Body of pancreas (tissue), 4 donors: Measurements from ENCODE around the gene ZFHX2. TPM values are rescaled to one million over a fixed set of nuclear protein-coding genes. Genes with fewer than 3 reads are reported as not detected.

Experiments
- ATAC-seq: fragments of 150-250 bp; one replicate; pipeline ENCODE4 v1.9.1; 2016
- DNase-seq, 4 donors: peaks; one replicate each; pipeline ENCODE4 v3.0.0-alpha.2; 2019
- H3K27ac ChIP-seq, 4 donors: fragments of 200-600 bp; sonication (generic); 1 replicate in 3 of 4; 2 replicates in 1 of 4; pipeline versions ENCODE4 v1.5.1 to v1.6.1; 2016 to 2019; ENCODE audit warnings: mild to moderate bottlenecking in 1 of 4, mixed read lengths in 1 of 4, moderate library complexity in 1 of 4
- H3K27me3 ChIP-seq, 2 donors: fragments of 200-600 bp; sonication (generic); one replicate each; pipeline ENCODE4 v1.6.0; 2016; ENCODE audit warnings: mild to moderate bottlenecking in 1 of 2
- H3K36me3 ChIP-seq, 2 donors: fragments of 200-600 bp; sonication (generic); replicated peaks in 1 of 2; 2 replicates each; pipeline ENCODE4 v1.5.1; 2016; ENCODE audit warnings: low read depth in 2 of 2; ENCODE audit not compliant: insufficient read depth in 1 of 2
- H3K4me1 ChIP-seq: fragments of 200-600 bp; sonication (generic); one replicate; pipeline ENCODE4 v1.6.0; 2016
- H3K4me3 ChIP-seq, 2 donors: fragments of 200-600 bp; sonication (generic); 1 replicate in 1 of 2; 2 replicates in 1 of 2; pipeline ENCODE4 v1.5.1; 2016 to 2019
- H3K9me3 ChIP-seq, 3 donors: fragments of 200-600 bp; sonication (generic); 1 replicate in 2 of 3; 2 replicates in 1 of 3; pipeline ENCODE4 v1.5.1; 2016
- POLR2A ChIP-seq, 3 donors: fragments of 450-650 bp; IDR thresholded peaks; one replicate each; pipeline ENCODE4 v1.6.1; 2016; ENCODE audit warnings: antibody characterized with exemption in 3 of 3, mild to moderate bottlenecking in 2 of 3
- WGBS, 2 donors: methylation state at CpG; one replicate each; pipeline ENCODE4 v1.1.5; 2017; 5-methylcytosine and 5-hydroxymethylcytosine counted together
- intact Hi-C: fragments of 100-400 bp; cut with DNase I; formaldehyde crosslinking; loops from one replicate; pipeline ENCODE4 v1.15.1; 2023
- total RNA-seq, 2 donors: library from RNA; depleted of rRNA; stranded (reverse); fragments of >200 nt; gene quantifications; one replicate each; pipeline ENCODE4 v1.1.0, GENCODE V29; 2016
- TF ChIP-seq, protein P1 (sequence below), 7 experiments: fragments of 450-650 bp in 4 of 7; fragments of 200-600 bp in 3 of 7; sonication (generic) in 3 of 7; IDR thresholded peaks; one replicate each; pipeline ENCODE4 v1.5.1; 2016 to 2019; ENCODE audit warnings: antibody characterized with exemption in 7 of 7

Gene ZFHX2
- total RNA-seq, 2 donors from 2014 or later = 0.33 to 1.6 TPM

GRCh38 chr14:23481362-23481970 lies 70.1 kb downstream of the ZFHX2 start:
- intact Hi-C loops = loop anchor here (5.0 kb wide), 1 partner anchor 81 kb away; no protein-coding TSS in a partner anchor
- H3K4me3 ChIP-seq = no peak overlapping the region
- WGBS, 2 donors = 71 to 87% methylated on average over 3 of the region's 3 CpGs

GRCh38 chr14:23478109-23478759 lies 73.3 kb downstream of the ZFHX2 start:
- peak; percentile 58 to 74 (median 72) for DNase-seq
- H3K4me1 ChIP-seq = no peaks in the 10 kb centered on the region
- no peak overlapping the region for H3K27ac ChIP-seq
- H3K27me3 ChIP-seq = no peaks in the 10 kb centered on the region
- H3K9me3 ChIP-seq = no peaks in the 10 kb centered on the region
- 16 to 23% methylated on average over 5 of the region's 5 CpGs for WGBS, 2 donors
- peak; percentile 77 for ATAC-seq
- peaks cover 10 to 36% of the 10 kb centered on the region in 2 donors for H3K36me3 ChIP-seq
- TF ChIP-seq POLR2A (IDR thresholded peaks at IDR 0.05) = no peak
- TF ChIP-seq, protein P1, sequence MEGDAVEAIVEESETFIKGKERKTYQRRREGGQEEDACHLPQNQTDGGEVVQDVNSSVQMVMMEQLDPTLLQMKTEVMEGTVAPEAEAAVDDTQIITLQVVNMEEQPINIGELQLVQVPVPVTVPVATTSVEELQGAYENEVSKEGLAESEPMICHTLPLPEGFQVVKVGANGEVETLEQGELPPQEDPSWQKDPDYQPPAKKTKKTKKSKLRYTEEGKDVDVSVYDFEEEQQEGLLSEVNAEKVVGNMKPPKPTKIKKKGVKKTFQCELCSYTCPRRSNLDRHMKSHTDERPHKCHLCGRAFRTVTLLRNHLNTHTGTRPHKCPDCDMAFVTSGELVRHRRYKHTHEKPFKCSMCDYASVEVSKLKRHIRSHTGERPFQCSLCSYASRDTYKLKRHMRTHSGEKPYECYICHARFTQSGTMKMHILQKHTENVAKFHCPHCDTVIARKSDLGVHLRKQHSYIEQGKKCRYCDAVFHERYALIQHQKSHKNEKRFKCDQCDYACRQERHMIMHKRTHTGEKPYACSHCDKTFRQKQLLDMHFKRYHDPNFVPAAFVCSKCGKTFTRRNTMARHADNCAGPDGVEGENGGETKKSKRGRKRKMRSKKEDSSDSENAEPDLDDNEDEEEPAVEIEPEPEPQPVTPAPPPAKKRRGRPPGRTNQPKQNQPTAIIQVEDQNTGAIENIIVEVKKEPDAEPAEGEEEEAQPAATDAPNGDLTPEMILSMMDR (IDR thresholded peaks at IDR 0.05) = peak; percentile 40 to 80 (median 67)
- H3K4me3 ChIP-seq = no peak overlapping the region
- intact Hi-C loops = no loop called here

More at GRCh38 chr14:23481362-23481970, 70.1 kb downstream of the ZFHX2 start:
- no peak for TF ChIP-seq POLR2A (IDR thresholded peaks at IDR 0.05)
- TF ChIP-seq, protein P1 (IDR thresholded peaks at IDR 0.05) = no peak
- Histone ChIP-seq H3K4me1 (no peaks in the 10 kb centered on the region), H3K27ac (no peak overlapping the region), H3K36me3 (peaks cover 1 to 13% of the 10 kb centered on the region in 2 donors), H3K27me3 (no peaks in the 10 kb centered on the region), H3K9me3 (no peaks in the 10 kb centered on the region)
- DNase-seq = no peak
- ATAC-seq = no peak

GRCh38 chr14:23470947-23471346 lies 80.6 kb downstream of the ZFHX2 start:
- Histone ChIP-seq H3K4me3 (no peak overlapping the region), H3K27me3 (no peaks in the 10 kb centered on the region), H3K27ac (no peak overlapping the region), H3K9me3 (no peaks in the 10 kb centered on the region), H3K36me3 (peaks cover 3 to 22% of the 10 kb centered on the region in 2 donors), H3K4me1 (peaks cover 7% of the 10 kb centered on the region)
- TF ChIP-seq, protein P1 (IDR thresholded peaks at IDR 0.05) = no peak
- TF ChIP-seq POLR2A (IDR thresholded peaks at IDR 0.05) = no peak
- DNase-seq (no peak), ATAC-seq (no peak)
- intact Hi-C loops = loop anchor here (5.0 kb wide), 1 partner anchor 86 kb away; the partner anchor contains the start of gene THTPA
- whole genome bisulfite sequencing, 2 donors = 68 to 81% methylated on average over 1 of the region's 1 CpG

Other genes starting within 250 kb of the ZFHX2 start
- 1 to 10 TPM; 5.4 to 9.6 TPM for gene PPP1R3E, start 248.9 kb downstream of the ZFHX2 start, total RNA-seq
- 10 to 100 TPM; 25.4 to 73.2 TPM for gene BCL2L2, start 244.9 kb downstream of the ZFHX2 start, total RNA-seq
- 10 to 100 TPM; 28.8 to 46.8 TPM for gene PABPN1, start 230.3 kb downstream of the ZFHX2 start, total RNA-seq
- gene SLC22A17, start 198.9 kb downstream of the ZFHX2 start, total RNA-seq = 10 to 100 TPM; 20.8 to 36.6 TPM
- 1 to 10 TPM in 1 of 2 donors, under 1 TPM in 1; 0.99 to 1.3 TPM for gene EFS, start 186.6 kb downstream of the ZFHX2 start, total RNA-seq
- not detected for gene IL25, start 179.0 kb downstream of the ZFHX2 start, total RNA-seq
- not detected for gene CMTM5, start 174.7 kb downstream of the ZFHX2 start, total RNA-seq
- 1 to 10 TPM in 1 of 2 donors, under 1 TPM in 1; 0.26 to 1.6 TPM for gene MYH6, start 143.5 kb downstream of the ZFHX2 start, total RNA-seq
- 1 to 10 TPM in 1 of 2 donors, under 1 TPM in 1; 0.52 to 2.0 TPM for gene MYH7, start 116.1 kb downstream of the ZFHX2 start, total RNA-seq
- gene NGDN, start 82.1 kb downstream of the ZFHX2 start, total RNA-seq = 10 to 100 TPM; 29.0 to 31.6 TPM
- 10 to 100 TPM; 11.7 to 43.2 TPM for gene THTPA, start 4.5 kb upstream of the ZFHX2 start, total RNA-seq
- gene AP1G2, start 16.0 kb upstream of the ZFHX2 start, total RNA-seq = 100 to 1,000 TPM; 150 to 237 TPM
- gene JPH4, start 27.0 kb upstream of the ZFHX2 start, total RNA-seq = under 1 TPM; 0.52 to 0.99 TPM
- gene DHRS2, start 84.6 kb upstream of the ZFHX2 start, total RNA-seq = 1 to 10 TPM; 1.3 to 3.3 TPM